Dedifferentiated amniotic fluid mesenchymal stem cell (primary cell): ENCODE results near the gene DNAH11.
"Not testable (repeated sequence)": the region's sequence is repeated elsewhere in the genome, so short reads cannot be mapped to it uniquely, and the experiment has no call there.

Experiments
- DNase-seq: peaks from one replicate; pipeline ENCODE4 v3.0.0-alpha.2; 2016; ENCODE audit errors: extremely low spot score

Gene DNAH11

GRCh38 chr7:21617513-21617912 lies 74.7 kb downstream of the DNAH11 start:
- DNase-seq, result no peak

- DNase-seq, result peak; percentile 79
Measured at GRCh38 chr7:21617916-21618390, 75.1 kb downstream of the DNAH11 start.

GRCh38 chr7:21618706-21619105 lies 75.9 kb downstream of the DNAH11 start:
- DNase-seq, result no peak

DNA sequence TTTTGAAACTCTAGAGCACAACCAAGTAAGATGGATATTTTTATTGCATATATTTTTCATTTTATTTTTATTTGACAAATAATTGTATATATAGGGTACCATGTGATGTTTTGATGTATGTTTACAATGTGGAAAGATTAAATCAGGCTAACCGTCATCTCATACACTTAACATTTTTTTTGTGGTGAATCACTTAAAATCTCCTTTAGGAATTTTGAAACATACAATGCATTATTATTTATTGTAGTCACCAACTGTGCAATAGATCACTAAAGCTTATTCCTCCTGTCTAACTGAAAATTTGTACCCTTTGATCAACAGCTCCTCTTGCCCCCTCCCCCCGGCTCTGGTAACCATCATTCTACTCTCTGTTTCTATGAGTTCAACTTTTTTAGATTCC lies 77.2 kb downstream of the DNAH11 start:
- DNase-seq, result no peak

GRCh38 chr7:21624320-21624719 lies 81.5 kb downstream of the DNAH11 start:
- no peak for DNase-seq

DNA sequence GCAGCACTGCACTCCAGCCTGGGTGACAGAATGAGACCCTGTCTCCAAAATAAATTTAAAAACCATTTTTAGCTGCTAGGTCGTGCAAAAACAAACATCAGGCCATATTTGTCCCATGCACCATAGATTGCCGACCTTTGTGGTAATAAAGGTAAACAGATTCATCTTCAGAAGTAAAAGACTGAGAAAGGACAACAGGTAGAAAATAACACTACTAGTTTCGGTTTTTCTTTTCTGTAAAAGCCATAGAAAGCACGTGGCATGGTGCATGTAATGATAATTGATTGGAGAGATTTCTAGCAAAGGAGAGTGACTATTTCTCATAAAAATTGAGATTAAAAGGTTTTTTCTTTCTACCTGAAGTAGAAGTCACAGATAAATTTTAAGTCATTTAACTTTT lies 93.9 kb downstream of the DNAH11 start:
- DNase-seq, result no peak

DNA sequence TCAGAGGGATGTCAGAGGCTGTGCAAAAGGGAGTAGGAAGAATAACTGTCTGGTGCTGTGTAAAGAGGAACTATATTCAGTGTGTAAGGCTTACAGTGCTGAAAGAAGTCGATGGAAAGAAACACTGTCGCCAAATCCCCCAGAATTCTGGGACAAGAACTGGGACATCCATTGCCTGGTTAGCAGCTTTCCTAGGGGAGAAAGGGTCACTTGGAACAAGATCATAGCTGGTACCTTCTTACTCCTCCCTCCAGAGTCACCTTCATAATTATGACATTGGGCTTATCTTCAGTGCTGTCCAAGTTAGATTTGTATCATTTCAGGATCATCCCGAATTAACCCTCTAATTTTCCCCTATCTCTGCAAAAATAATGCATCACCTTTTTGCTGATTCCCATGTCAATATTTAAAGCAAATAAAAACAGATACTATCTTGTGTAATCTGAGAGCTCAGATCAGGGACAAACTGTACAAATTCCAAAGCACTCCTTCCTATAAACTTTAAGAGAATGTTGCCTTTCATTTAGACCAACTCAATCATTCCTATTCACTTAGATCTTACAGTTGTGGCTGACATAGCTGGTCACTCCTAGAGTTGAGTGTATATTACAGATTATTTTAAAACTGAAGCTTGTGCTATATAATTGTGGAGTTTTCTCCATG lies 96.5 kb downstream of the DNAH11 start:
- no peak for DNase-seq

- DNase-seq, result no peak
Measured at GRCh38 chr7:21640105-21640504, 97.3 kb downstream of the DNAH11 start.

- DNase-seq, result no peak
Measured at GRCh38 chr7:21641546-21641945, 98.7 kb downstream of the DNAH11 start.

DNA sequence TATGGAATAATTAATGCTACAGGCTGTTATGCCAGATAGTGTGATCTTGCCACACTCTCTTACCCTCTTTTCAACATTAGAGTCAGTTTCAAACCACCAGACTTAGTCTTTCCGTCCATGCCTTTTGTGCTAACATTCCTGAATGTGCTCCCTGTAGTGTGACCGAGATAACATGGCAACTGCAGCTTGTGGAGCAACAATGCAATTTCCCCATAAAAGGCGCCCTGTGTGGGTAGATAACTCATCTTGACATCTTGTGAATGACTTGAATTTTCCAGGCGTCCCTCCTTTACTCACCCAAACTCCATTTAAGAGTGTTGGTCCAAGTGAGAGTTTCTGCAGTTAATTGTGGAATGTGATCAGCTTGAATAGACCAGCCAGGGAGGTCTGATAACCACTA lies 99.6 kb downstream of the DNAH11 start:
- DNase-seq, result no peak

DNA sequence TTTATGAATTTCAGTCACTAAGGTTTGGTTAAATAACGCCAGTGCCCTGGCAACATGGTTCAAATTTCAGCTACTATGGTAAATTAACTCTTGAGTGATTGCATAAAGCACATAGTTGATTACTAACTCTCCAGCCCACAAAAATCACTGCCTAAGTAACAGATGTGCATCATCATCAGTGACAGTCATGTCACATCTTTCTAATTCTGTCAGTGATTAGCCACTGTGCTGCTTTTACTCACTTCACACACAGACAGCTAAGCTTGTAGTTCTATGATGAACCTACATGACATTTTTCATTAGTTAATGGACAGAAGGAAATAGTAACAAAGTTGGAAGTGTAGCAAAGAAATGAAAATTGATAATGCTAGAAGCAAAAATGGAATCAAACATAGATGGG lies 108.9 kb downstream of the DNAH11 start:
- DNase-seq, result no peak

DNA sequence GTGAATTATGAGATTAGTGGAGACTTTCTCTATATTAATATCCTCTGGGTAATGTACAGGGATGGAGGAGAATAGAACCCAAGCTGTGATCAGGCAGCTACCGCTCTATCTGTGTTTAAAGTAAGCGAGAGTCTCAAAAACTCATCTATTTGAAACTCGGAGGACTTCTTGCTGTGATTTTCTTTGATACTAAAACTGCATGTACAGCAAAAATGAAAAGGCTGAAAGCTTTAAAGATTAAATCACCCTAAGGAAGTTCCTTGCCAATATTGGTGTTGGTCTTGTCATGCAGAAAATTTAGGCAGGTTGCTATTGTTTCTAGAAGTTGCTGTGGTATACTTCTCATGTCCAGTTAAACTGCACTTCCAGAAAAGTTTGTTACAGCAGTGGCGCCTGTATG lies 110.8 kb downstream of the DNAH11 start:
- no peak for DNase-seq

GRCh38 chr7:21656081-21656480 lies 113.2 kb downstream of the DNAH11 start:
- no peak for DNase-seq

- DNase-seq, result no peak
Measured at GRCh38 chr7:21656796-21657195, 114.0 kb downstream of the DNAH11 start.

DNA sequence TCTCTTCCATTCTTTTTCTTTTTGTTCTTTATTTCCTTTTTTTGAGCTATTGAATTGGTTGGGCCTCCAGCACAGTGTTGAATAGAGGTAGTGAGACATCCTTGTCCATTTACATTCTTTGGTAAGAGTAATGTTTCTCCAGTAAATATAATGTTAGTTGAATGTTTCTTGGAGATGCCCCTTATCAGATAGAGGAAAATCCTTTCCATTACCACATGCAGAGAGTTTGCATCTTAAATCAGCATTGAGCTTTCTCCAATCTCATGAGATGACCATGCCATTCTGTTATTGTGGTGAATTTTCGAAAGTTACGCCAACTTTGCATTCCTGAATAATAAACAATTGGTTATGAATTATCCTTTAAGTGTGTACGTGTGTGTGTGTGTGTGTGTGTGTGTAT lies 127.7 kb downstream of the DNAH11 start:
- no peak for DNase-seq

DNA sequence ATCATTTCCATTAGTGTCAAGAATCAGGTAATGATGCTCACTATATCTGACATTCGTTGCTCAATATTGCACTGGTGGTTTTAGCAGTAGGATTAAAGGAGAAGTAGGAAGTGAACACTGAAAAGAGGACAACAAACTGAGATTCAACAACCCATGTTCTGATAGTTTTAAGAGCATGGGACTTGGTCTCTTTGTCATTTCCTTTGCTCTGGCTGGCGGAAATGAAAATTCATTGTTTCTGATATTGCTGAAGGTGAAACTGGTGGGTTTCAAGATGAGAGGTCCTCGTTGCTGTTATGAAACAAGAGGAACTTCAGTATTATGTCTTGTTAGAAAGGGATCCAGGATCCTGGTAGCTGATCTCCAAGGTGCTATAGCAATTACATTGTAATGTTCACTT lies 129.0 kb downstream of the DNAH11 start:
- no peak for DNase-seq

GRCh38 chr7:21675255-21675654 lies 132.4 kb downstream of the DNAH11 start:
- peak; percentile 57 for DNase-seq

DNA sequence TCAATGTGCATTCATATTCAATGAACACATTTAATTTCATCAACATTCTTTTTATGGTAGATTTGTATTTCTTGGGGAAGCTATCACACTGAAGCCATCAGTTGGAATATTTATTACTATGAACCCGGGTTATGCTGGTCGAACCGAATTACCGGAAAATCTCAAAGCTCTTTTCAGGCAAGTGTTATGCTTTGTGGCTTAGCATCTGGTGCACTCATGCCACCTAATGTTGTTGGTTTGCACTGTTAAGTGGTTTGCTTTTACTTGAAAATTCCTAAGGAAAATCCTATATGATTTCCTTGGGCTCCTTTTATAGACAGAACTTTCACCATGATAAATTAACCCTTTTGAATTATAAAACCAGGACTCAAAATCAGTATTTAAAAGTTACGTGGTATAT lies 147.9 kb downstream of the DNAH11 start:
- DNase-seq, result no peak

GRCh38 chr7:21691146-21691545 lies 148.3 kb downstream of the DNAH11 start:
- DNase-seq, result not testable (repeated sequence)

- DNase-seq, result not testable (repeated sequence)
Measured at GRCh38 chr7:21700587-21700986, 157.7 kb downstream of the DNAH11 start.

DNA sequence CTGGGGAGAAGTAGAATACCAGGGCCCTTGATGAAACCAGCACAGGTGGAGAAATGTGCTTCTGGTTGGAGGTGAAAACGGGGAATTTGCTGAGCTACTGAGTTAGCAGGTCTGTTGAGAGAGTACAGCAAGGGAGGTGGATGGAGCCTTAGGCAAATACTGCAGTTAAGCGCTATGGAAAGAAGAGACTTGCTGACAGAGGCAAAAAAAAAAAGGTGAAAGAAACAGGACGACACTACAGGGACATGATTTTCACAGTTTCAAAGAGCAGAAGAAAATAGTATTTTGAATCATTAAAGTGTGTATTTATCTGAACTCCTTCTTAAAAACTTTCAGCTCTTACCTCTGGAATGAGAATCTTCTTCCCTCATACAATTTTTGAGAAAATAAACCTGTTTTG lies 159.5 kb downstream of the DNAH11 start:
- DNase-seq, result no peak

DNA sequence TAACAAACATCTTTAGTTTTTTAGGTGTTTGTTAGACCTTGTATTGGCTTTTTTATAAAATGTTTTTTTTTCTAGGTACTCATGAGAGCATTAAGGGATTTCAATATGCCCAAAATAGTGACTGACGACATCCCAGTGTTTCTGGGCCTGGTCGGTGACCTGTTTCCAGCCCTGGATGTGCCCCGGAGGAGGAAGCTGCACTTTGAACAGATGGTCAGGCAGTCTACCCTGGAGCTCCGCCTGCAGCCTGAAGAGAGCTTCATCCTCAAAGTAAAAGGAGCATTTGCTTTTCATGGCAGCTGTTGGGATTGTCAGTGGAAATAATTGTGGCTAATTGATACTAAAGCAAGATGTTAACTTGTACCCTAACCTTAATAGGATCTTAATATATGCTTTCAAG lies 161.5 kb downstream of the DNAH11 start:
- DNase-seq, result no peak

GRCh38 chr7:21706131-21706530 lies 163.3 kb downstream of the DNAH11 start:
- no peak for DNase-seq

DNA sequence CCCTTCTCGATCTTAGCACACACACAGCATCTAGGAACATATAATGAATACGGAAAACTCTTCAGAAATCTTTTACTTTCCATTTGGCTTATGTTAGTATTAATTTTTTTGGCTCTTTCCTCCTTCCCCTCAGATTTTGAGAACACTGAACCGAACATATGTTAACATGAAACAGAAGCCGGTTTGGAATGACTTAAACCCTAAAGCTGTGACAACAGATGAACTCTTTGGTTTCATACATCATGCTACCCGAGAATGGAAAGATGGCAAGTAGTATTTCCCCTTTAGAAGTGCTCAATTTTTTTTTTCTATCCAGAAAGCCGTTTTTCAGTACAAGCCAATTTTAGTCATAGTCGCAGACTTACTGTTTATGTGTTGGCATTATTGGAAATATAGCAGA lies 164.7 kb downstream of the DNAH11 start:
- no peak for DNase-seq
